B cell (primary cell): Measurements from ENCODE around the gene EEFSEC. TPM values are rescaled to one million over a fixed set of nuclear protein-coding genes. Genes with fewer than 3 reads are reported as not detected.

Source experiments
- ATAC-seq: fragments of 200-7000 bp; cut with Tn5 transposase; one replicate; pipeline ENCODE4 v1.10.0; 2021; ENCODE audit warnings: low read depth, mild to moderate bottlenecking, moderate number of reproducible peaks, moderate library complexity
- CTCF ChIA-PET: fragments of 350-600 bp; sonication (Branson Sonifier 250); formaldehyde crosslinking; loops from one replicate; lab custom pipeline; 2021; ENCODE audit warnings: antibody characterized with exemption, inconsistent platforms; lab: Charles Lee
- POLR2A ChIA-PET: fragments of 350-600 bp; sonication (Branson Sonifier 250); formaldehyde crosslinking; loops from one replicate; lab custom pipeline; 2021; ENCODE audit warnings: antibody characterized with exemption; lab: Charles Lee
- DNase-seq: peaks from one replicate; pipeline ENCODE4 v3.0.0; 2013
- H2AFZ ChIP-seq: 2 replicates; pipeline ENCODE4 v1.6.1; 2012; ENCODE audit warnings: mild to moderate bottlenecking, low read depth, low read length; ENCODE audit not compliant: insufficient read depth, poor library complexity, severe bottlenecking
- H3K27ac ChIP-seq, 2 donors: 1 replicate in 1 of 2; 2 replicates in 1 of 2; pipeline ENCODE4 v1.5.1; 2012 to 2013; ENCODE audit warnings: low read length in 2 of 2, mild to moderate bottlenecking in 2 of 2, moderate library complexity in 1 of 2
- H3K27me3 ChIP-seq, 4 experiments: fragments of 200-600 bp in 1 of 4; sonication (generic) in 1 of 4; replicated peaks in 1 of 4; 1 replicate in 2 of 4; 2 replicates in 2 of 4; pipeline versions ENCODE4 v1.6.1 to v1.7.0; 2013 to 2016; ENCODE audit warnings: low read length in 3 of 4, mild to moderate bottlenecking in 2 of 4, mixed read lengths in 1 of 4, moderate library complexity in 1 of 4; ENCODE audit not compliant: insufficient read depth in 4 of 4, control insufficient read depth in 3 of 4; ENCODE audit errors: control extremely low read depth in 1 of 4
- H3K36me3 ChIP-seq, 2 experiments: replicated peaks in 1 of 2; 1 replicate in 1 of 2; 2 replicates in 1 of 2; pipeline versions ENCODE4 v1.6.1 to v1.7.1; 2013; ENCODE audit warnings: low read length in 1 of 2; ENCODE audit not compliant: insufficient read depth in 2 of 2, control insufficient read depth in 1 of 2; ENCODE audit errors: control extremely low read depth in 1 of 2, extremely low read depth in 1 of 2
- H3K4me1 ChIP-seq, 2 donors: fragments of 200-600 bp in 1 of 2; sonication (generic) in 1 of 2; 1 replicate in 1 of 2; 2 replicates in 1 of 2; pipeline versions ENCODE4 v1.5.1 to v1.6.1; 2013 to 2017; ENCODE audit warnings: low read length in 2 of 2; ENCODE audit not compliant: control insufficient read depth in 2 of 2, insufficient read depth in 2 of 2
- H3K4me2 ChIP-seq: replicated peaks from 2 replicates; pipeline ENCODE3; 2012; ENCODE audit warnings: mild to moderate bottlenecking, low read depth, low read length; ENCODE audit not compliant: poor library complexity, severe bottlenecking
- H3K4me3 ChIP-seq, 5 experiments: fragments of 200-600 bp in 1 of 5; sonication (generic) in 1 of 5; 1 replicate in 3 of 5; 2 replicates in 2 of 5; pipeline versions ENCODE4 v1.5.1 to v1.7.0; 2011 to 2016; ENCODE audit warnings: low read length in 4 of 5, mild to moderate bottlenecking in 4 of 5, low read depth in 2 of 5, control low read depth in 1 of 5, moderate library complexity in 1 of 5; ENCODE audit not compliant: insufficient read depth in 1 of 5; ENCODE audit errors: control extremely low read depth in 1 of 5, extremely low read depth in 1 of 5
- H3K79me2 ChIP-seq: fragments of 200-600 bp; sonication (generic); one replicate; pipeline ENCODE4 v1.6.0; 2016; ENCODE audit warnings: low read length; ENCODE audit not compliant: control insufficient read depth, insufficient read depth
- H3K9ac ChIP-seq: fragments of 200-600 bp; sonication (generic); 2 replicates; pipeline ENCODE4 v1.6.1; 2017; ENCODE audit warnings: mild to moderate bottlenecking, low read length, moderate library complexity
- H3K9me3 ChIP-seq, 3 donors: one replicate each; pipeline versions ENCODE4 v1.6.1 to v1.7.1; 2013; ENCODE audit warnings: low read length in 2 of 3; ENCODE audit not compliant: control insufficient read depth in 2 of 3, insufficient read depth in 1 of 3; ENCODE audit errors: control extremely low read depth in 1 of 3
- H4K20me1 ChIP-seq: 2 replicates; pipeline ENCODE4 v1.6.0; 2012; ENCODE audit warnings: mild to moderate bottlenecking, low read length; ENCODE audit not compliant: insufficient read depth, control insufficient read depth, poor library complexity, severe bottlenecking
- H3K27ac Mint-ChIP-seq: one replicate; pipeline ENCODE4 v1.8.0; 2021; ENCODE audit warnings: mixed read lengths
- H3K27me3 Mint-ChIP-seq: one replicate; pipeline ENCODE4 v1.8.0; 2021; ENCODE audit warnings: mixed read lengths
- H3K4me1 Mint-ChIP-seq: one replicate; pipeline ENCODE4 v1.8.0; 2021; ENCODE audit warnings: mixed read lengths
- H3K4me3 Mint-ChIP-seq: one replicate; pipeline ENCODE4 v1.8.0; 2021; ENCODE audit warnings: mixed read lengths
- H3K9me3 Mint-ChIP-seq: one replicate; pipeline ENCODE4 v1.8.0; 2022; ENCODE audit warnings: mixed read lengths; ENCODE audit not compliant: insufficient read depth
- EZH2 ChIP-seq: IDR thresholded peaks from 2 replicates; pipeline ENCODE4 v1.6.1; 2012; ENCODE audit warnings: borderline replicate concordance, low read depth, mild to moderate bottlenecking, moderate library complexity, low read length; ENCODE audit not compliant: insufficient read depth, poor library complexity, severe bottlenecking
- WGBS: methylation state at CpG from one replicate; pipeline ENCODE4 v1.1.5; 2013; ENCODE audit warnings: missing lambda C conversion rate; ENCODE audit not compliant: insufficient coverage; 5-methylcytosine and 5-hydroxymethylcytosine counted together
- intact Hi-C: fragments of 100-400 bp; cut with micrococcal nuclease; formaldehyde crosslinking; loops from one replicate; pipeline ENCODE4 v1.10.0; 2022
- polyA plus RNA-seq: library from polyadenylated mRNA; depleted of rRNA; stranded (reverse); fragments of >200 nt; gene quantifications from 2 replicates; pipeline ENCODE4 v1.2.3, GENCODE V29; 2012
- total RNA-seq, 2 donors: library from RNA; stranded (reverse); fragments of 120-200 nt in 1 of 2; gene quantifications; 1 replicate in 1 of 2; 2 replicates in 1 of 2; pipeline versions ENCODE4 v1.2.3 to v1.2.4, GENCODE V29; 2013 to 2022
- TF ChIP-seq, protein P1 (sequence below): fragments of 200-600 bp; IDR thresholded peaks from one replicate; pipeline ENCODE4 v1.8.0; 2022; ENCODE audit warnings: antibody characterized with exemption, mild to moderate bottlenecking

Gene EEFSEC
- total and polyA plus RNA-seq, 2 donors (not counting 1 experiment from before 2014, with no cell fraction given), result 17.9 to 18.4 TPM

GRCh38 chr3:128296469-128297251, 143.4 kb downstream of the EEFSEC start:
- H3K9ac ChIP-seq, result no peak overlapping the region
- Mint-ChIP-seq H3K9me3 (peaks cover 4% of the 10 kb centered on the region), H3K4me3 (no peak overlapping the region), H3K27me3 (no peaks in the 10 kb centered on the region), H3K4me1 (peaks cover 2% of the 10 kb centered on the region), H3K27ac (no peak overlapping the region)
- H3K36me3 ChIP-seq, result peaks cover 0 to 4% of the 10 kb centered on the region in 2 experiments
- H3K79me2 ChIP-seq, result no peaks in the 10 kb centered on the region
- H2AFZ ChIP-seq, result no peak overlapping the region
- H3K27me3 ChIP-seq, result no peaks in the 10 kb centered on the region
- no peak overlapping the region for H3K27ac ChIP-seq
- no peaks in the 10 kb centered on the region for H4K20me1 ChIP-seq
- intact Hi-C loops, result no loop called here
- H3K4me3 ChIP-seq, result no peak overlapping the region
- H3K4me1 ChIP-seq, result no peaks in the 10 kb centered on the region
- H3K9me3 ChIP-seq, result peaks cover 0 to 7% (median 0%) of the 10 kb centered on the region in 3 donors
- no peak for ATAC-seq
- no peak for TF ChIP-seq EZH2
- TF ChIP-seq, protein P1, sequence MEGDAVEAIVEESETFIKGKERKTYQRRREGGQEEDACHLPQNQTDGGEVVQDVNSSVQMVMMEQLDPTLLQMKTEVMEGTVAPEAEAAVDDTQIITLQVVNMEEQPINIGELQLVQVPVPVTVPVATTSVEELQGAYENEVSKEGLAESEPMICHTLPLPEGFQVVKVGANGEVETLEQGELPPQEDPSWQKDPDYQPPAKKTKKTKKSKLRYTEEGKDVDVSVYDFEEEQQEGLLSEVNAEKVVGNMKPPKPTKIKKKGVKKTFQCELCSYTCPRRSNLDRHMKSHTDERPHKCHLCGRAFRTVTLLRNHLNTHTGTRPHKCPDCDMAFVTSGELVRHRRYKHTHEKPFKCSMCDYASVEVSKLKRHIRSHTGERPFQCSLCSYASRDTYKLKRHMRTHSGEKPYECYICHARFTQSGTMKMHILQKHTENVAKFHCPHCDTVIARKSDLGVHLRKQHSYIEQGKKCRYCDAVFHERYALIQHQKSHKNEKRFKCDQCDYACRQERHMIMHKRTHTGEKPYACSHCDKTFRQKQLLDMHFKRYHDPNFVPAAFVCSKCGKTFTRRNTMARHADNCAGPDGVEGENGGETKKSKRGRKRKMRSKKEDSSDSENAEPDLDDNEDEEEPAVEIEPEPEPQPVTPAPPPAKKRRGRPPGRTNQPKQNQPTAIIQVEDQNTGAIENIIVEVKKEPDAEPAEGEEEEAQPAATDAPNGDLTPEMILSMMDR, result no peak
- H3K4me2 ChIP-seq, result no peak overlapping the region
- DNase-seq, result no peak
- ChIA-PET POLR2A (no interaction called here), CTCF (no interaction called here)
- 98% methylated on average over 9 of the region's 10 CpGs for WGBS

GRCh38 chr3:128297401-128298138, 144.3 kb downstream of the EEFSEC start:
- Histone ChIP-seq H2AFZ (no peak overlapping the region), H3K4me3 (no peak overlapping the region), H3K27me3 (no peaks in the 10 kb centered on the region), H3K9ac (no peak overlapping the region), H3K4me1 (no peaks in the 10 kb centered on the region), H4K20me1 (no peaks in the 10 kb centered on the region), H3K27ac (no peak overlapping the region), H3K36me3 (peaks cover 0 to 4% of the 10 kb centered on the region in 2 experiments), H3K79me2 (no peaks in the 10 kb centered on the region), H3K4me2 (no peak overlapping the region), H3K9me3 (peaks cover 0 to 7% (median 0%) of the 10 kb centered on the region in 3 donors)
- POLR2A ChIA-PET, result no interaction called here
- intact Hi-C loops, result no loop called here
- Mint-ChIP-seq H3K4me3 (no peak overlapping the region), H3K9me3 (peaks cover 4% of the 10 kb centered on the region), H3K4me1 (peaks cover 2% of the 10 kb centered on the region), H3K27me3 (no peaks in the 10 kb centered on the region), H3K27ac (no peak overlapping the region)
- WGBS, result 60% methylated on average over 2 of the region's 2 CpGs
- TF ChIP-seq, protein P1, result no peak
- no peak for TF ChIP-seq EZH2
- no peak for DNase-seq
- no peak for ATAC-seq
- CTCF ChIA-PET, result no interaction called here
